ENCODE results near the gene BRCC3. TPM values are rescaled to one million over a fixed set of nuclear protein-coding genes. Genes with fewer than 3 reads are reported as not detected.

Gene BRCC3
- total RNA-seq, 1 donor from 2014 or later: 21.1 TPM

DNA sequence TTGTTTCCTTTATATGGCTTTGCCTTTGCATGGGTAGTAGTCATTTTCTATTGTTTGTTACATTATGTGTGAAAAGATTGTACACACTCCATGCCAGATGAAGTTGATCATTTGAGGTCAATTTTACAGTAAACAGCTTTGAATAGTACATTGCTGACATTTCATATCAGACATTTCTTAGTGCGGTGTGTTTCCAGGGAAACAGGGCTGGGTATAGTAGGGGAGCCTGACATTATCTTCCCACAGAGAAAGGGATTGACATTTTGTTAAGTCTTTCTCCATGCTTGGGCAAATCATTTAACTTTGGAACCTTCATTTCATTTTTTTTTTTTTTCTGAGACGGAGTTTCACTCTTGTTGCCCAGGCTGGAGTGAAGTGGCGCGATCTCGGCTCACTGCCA is 39.7 kb upstream of the BRCC3 start:
- intact Hi-C loops (cut with micrococcal nuclease): no loop called here
- TF ChIP-seq, protein P1, sequence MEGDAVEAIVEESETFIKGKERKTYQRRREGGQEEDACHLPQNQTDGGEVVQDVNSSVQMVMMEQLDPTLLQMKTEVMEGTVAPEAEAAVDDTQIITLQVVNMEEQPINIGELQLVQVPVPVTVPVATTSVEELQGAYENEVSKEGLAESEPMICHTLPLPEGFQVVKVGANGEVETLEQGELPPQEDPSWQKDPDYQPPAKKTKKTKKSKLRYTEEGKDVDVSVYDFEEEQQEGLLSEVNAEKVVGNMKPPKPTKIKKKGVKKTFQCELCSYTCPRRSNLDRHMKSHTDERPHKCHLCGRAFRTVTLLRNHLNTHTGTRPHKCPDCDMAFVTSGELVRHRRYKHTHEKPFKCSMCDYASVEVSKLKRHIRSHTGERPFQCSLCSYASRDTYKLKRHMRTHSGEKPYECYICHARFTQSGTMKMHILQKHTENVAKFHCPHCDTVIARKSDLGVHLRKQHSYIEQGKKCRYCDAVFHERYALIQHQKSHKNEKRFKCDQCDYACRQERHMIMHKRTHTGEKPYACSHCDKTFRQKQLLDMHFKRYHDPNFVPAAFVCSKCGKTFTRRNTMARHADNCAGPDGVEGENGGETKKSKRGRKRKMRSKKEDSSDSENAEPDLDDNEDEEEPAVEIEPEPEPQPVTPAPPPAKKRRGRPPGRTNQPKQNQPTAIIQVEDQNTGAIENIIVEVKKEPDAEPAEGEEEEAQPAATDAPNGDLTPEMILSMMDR (IDR thresholded peaks at IDR 0.05): no peak
- POLR2A ChIA-PET: no interaction called here

DNA sequence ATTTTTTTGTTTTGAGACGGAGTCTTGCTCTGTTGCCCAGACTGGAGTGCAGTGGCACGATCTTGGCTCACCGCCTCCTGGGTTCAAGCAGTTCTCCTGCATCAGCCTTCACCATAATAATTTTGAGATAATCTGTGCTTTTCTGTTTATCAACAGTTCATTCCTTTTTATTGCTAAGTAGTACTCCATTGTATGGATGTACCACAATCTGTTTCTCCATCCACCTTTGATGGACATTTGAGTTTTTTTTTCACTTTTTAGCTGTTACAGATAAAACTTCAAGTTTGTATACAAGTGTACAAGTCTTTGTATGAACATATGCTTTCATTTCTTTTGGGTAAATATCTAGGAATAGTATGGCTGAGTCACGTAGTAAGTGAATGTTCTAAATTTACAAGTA is 35.6 kb upstream of the BRCC3 start:
- Mint-ChIP-seq H3K9me3 (no peaks in the 10 kb centered on the region), H3K4me3 (no peak overlapping the region), H3K27me3 (no peaks in the 10 kb centered on the region), H3K4me1 (peaks cover 14% of the 10 kb centered on the region), H3K36me3 (ENCODE audit: low read depth) (peaks cover 31% of the 10 kb centered on the region), H3K27ac (no peak overlapping the region)
- intact Hi-C loops (cut with micrococcal nuclease): no loop called here
- ChIA-PET CTCF (no interaction called here), POLR2A (no interaction called here)
- ATAC-seq (ENCODE audit: low read depth) (no peak), DNase-seq (no peak)
- TF ChIP-seq, protein P1 (IDR thresholded peaks at IDR 0.05): no peak

More for the DNA sequence above, 39.7 kb upstream of the BRCC3 start:
- CTCF ChIA-PET: interaction anchor here (0.8 kb wide), 1 partner anchor 25 kb away, joined by 4 read pairs; no protein-coding TSS in a partner anchor
- no peaks in the 10 kb centered on the region for H3K9me3 Mint-ChIP-seq
- ATAC-seq (ENCODE audit: low read depth) (no peak), DNase-seq (no peak)
- H3K27me3 Mint-ChIP-seq: no peaks in the 10 kb centered on the region
- H3K36me3 Mint-ChIP-seq (ENCODE audit: low read depth): peaks cover 20% of the 10 kb centered on the region
- no peak overlapping the region for H3K27ac Mint-ChIP-seq
- no peak overlapping the region for H3K4me3 Mint-ChIP-seq
- peaks cover 21% of the 10 kb centered on the region for H3K4me1 Mint-ChIP-seq

DNA sequence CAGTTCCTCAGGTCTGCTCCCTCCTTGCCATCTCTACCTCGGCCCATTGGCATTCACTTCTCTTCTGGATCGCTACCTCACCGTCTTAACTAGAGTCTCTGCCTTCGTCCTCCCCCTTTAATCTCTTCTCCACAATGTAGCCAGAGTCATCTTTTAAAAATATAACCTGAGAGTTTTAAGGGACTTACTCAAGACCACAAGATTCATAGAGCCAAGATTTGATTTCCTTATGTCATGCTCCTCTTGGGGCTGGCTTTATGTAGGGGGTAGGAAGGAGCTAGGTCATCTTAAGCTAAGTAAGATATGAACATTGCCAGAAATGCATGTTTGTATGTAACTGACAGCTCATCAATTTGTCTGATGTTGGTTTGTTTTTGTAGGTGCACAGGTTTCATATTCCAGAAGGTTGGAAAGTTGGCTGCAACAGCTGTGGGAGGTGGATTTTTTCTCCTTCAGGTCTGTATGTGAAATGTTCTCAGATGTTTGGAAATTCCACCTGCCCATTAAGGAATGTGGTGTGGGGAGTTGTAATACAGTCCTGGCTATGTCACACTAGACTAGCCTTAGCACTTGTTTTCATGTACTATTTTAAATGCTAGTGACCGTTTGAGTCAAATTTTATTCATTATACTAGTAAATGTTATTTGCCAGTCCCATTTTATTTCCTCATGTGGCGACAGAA is 25.0 kb upstream of the BRCC3 start:
- no peak for ATAC-seq (ENCODE audit: low read depth)
- Mint-ChIP-seq H3K9me3 (no peaks in the 10 kb centered on the region), H3K36me3 (ENCODE audit: low read depth) (peaks cover 42% of the 10 kb centered on the region), H3K27ac (no peak overlapping the region), H3K4me1 (peaks cover 3% of the 10 kb centered on the region), H3K4me3 (no peak overlapping the region), H3K27me3 (no peaks in the 10 kb centered on the region)
- CTCF ChIA-PET: no interaction called here
- POLR2A ChIA-PET: no interaction called here
- TF ChIP-seq, protein P1 (IDR thresholded peaks at IDR 0.05): no peak
- no peak for DNase-seq
- intact Hi-C loops (cut with micrococcal nuclease): no loop called here

DNA sequence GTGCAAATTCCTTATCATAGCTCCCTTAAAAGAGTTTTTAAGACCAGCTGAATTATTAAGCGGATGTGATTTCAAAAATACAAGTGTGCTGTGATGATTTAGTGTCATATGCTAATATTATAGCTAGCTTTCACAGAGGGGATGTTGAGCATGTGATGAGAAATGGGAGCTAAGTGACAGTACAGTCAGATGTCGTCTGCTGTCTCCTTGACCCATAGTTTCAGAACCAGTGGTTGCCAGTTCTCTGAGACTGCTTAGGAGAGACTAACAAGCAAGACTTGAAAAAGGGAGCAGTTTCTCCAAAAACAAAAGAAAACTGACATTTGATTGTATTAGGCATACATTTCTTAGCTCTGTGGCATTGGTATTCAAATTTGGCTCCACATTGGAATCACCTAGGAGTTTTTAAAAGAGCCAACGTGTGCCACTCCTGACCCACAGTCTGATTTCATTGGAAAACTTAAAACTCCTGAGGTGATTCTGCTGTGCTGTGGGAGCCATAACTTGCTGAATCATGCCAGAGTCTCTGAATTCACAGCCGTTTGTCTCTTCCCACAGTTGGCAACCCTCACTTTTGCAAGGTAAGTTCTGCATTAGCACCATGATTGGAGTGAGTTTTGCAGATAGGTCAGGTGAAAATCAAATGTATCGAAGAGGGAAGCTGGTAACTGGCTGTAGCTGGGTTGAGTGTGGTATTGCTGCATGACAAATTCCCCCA is 24.3 kb upstream of the BRCC3 start:
- Mint-ChIP-seq H3K27me3 (no peaks in the 10 kb centered on the region), H3K4me1 (peaks cover 3% of the 10 kb centered on the region), H3K4me3 (no peak overlapping the region), H3K27ac (no peak overlapping the region), H3K9me3 (no peaks in the 10 kb centered on the region), H3K36me3 (ENCODE audit: low read depth) (peaks cover 46% of the 10 kb centered on the region)
- CTCF ChIA-PET: no interaction called here
- POLR2A ChIA-PET: no interaction called here
- DNase-seq (no peak), ATAC-seq (ENCODE audit: low read depth) (no peak)
- TF ChIP-seq, protein P1 (IDR thresholded peaks at IDR 0.05): no peak
- intact Hi-C loops (cut with micrococcal nuclease): no loop called here

DNA sequence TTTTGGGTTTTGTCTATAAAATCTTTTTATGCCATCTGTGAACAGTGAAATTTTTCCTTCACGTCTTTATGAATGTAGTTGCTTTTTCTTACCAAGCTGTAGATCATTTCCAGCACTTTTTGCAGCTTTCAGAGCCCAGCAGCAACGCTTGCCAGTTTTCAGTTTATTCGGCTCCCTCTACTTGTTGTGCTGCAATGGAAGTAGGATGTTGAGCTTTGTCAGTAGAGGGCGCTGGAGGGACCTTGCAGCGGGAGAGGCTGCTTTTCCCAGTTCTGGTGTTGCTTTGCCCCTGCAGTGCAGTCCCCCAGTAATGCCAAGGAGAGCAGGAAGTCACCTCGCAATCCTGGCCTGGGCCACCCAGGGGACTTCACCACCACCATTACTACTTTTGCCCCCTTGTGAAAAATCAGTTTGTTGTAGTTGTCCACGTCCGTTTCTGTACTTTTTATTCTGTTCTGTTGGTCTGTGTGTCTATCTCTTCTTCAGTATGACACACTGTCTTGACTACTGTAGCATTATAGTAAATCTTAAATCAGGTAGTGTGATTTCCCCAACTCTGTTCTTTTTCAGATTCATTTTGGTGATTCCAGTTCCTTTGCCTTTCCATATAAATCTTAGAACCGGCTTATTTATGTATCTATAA is 22.2 kb upstream of the BRCC3 start:
- TF ChIP-seq, protein P1 (IDR thresholded peaks at IDR 0.05): no peak
- DNase-seq: no peak
- H3K9me3 Mint-ChIP-seq: no peaks in the 10 kb centered on the region
- intact Hi-C loops (cut with micrococcal nuclease): no loop called here
- H3K27ac Mint-ChIP-seq: peak overlapping the region; percentile 12
- peaks cover 56% of the 10 kb centered on the region for H3K36me3 Mint-ChIP-seq (ENCODE audit: low read depth)
- no peak overlapping the region for H3K4me3 Mint-ChIP-seq
- ChIA-PET POLR2A (no interaction called here), CTCF (interaction anchor here (0.7 kb wide), 1 partner anchor 10 kb away, joined by 4 read pairs; no protein-coding TSS in a partner anchor)
- ATAC-seq (ENCODE audit: low read depth): no peak
- no peaks in the 10 kb centered on the region for H3K27me3 Mint-ChIP-seq
- peaks cover 6% of the 10 kb centered on the region for H3K4me1 Mint-ChIP-seq
